ENCODE data around the gene CHSY1. TPM values are rescaled to one million over a fixed set of nuclear protein-coding genes. Genes with fewer than 3 reads are reported as not detected.

Gene CHSY1
- total RNA-seq (2021) (47.0 and 48.3 TPM in 2 replicates), Bru-seq, nascent RNA (percentile 92 among the genes with signal in this experiment), BruChase-seq, experiment 1, labeled RNA remaining after a 2-hour chase (percentile 91 among the genes with signal in this experiment), BruChase-seq, experiment 2, labeled RNA remaining after a 6-hour chase (percentile 84 among the genes with signal in this experiment)
- long read RNA-seq, full-length matches to known transcripts, result 53 of 83 reads
- long read RNA-seq, partial matches to known transcripts, result 12 of 83 reads
- long read RNA-seq, other reads (novel, unspliced or antisense), result 18 of 83 reads

- TF ChIP-seq CTCF (conservative IDR thresholded peaks at IDR 0.05; ENCODE audit: low read depth, low read length) (no peak), EZH2 (IDR thresholded peaks at IDR 0.05; ENCODE audit: borderline replicate concordance, low read depth, low read length, poor library complexity, severe bottlenecking) (no peak)
- ChIA-PET CTCF (interaction anchor here (0.6 kb wide), 1 partner anchor 607 kb away, joined by 3 read pairs; no protein-coding TSS in a partner anchor), POLR2A (ENCODE audit: low non-redundant PET) (interaction anchor here (0.6 kb wide), 2 partner anchors 124 to 183 kb away, joined by 4 to 9 read pairs; no protein-coding TSS in a partner anchor)
- BruUV-seq (replicated peaks), result TSS peak; percentile 74
- Histone ChIP-seq H3K4me1 (ENCODE audit: insufficient read depth, low read length, poor library complexity, severe bottlenecking) (peaks cover 8% of the 10 kb centered on the region), H3K27me3 (replicated peaks; ENCODE audit: insufficient read depth, low read depth, low read length, poor library complexity) (no peaks in the 10 kb centered on the region), H3K9me3 (ENCODE audit: low read depth, low read length, poor library complexity, severe bottlenecking) (no peaks in the 10 kb centered on the region), H3K4me3 (ENCODE audit: low read depth, low read length, poor library complexity, severe bottlenecking) (peak within 1 kb of the TSS; percentile 85), H3K36me3 (ENCODE audit: insufficient read depth, low read length, poor library complexity, severe bottlenecking) (no peaks in the 10 kb centered on the region), H3K27ac (ENCODE audit: low read depth, low read length, poor library complexity, severe bottlenecking) (peak within 1 kb of the TSS; percentile 81)
- intact Hi-C loops (cut with micrococcal nuclease; ENCODE audit: unreplicated experiment), result loop anchor here (5.0 to 10.0 kb wide), 3 partner anchors 75 to 617 kb away; partner anchors contain the start of gene LRRK1
- DNase-seq (ENCODE audit: low spot score), result peak; percentile 94
These were observed at the start of gene CHSY1 for GRCh38 chr15:101251830-101252820. Gene CHSY1, minus strand, starts transcription at chr15:101252048. Its CDS starts 592 bp downstream, at chr15:101251456.

- Histone ChIP-seq H3K9me3 (ENCODE audit: low read depth, low read length, poor library complexity, severe bottlenecking) (no peaks in the 10 kb centered on the region), H3K27me3 (replicated peaks; ENCODE audit: insufficient read depth, low read depth, low read length, poor library complexity) (no peaks in the 10 kb centered on the region), H3K27ac (ENCODE audit: low read depth, low read length, poor library complexity, severe bottlenecking) (no peak overlapping the region), H3K36me3 (ENCODE audit: insufficient read depth, low read length, poor library complexity, severe bottlenecking) (peaks cover 8% of the 10 kb centered on the region), H3K4me1 (ENCODE audit: insufficient read depth, low read length, poor library complexity, severe bottlenecking) (peaks cover 12% of the 10 kb centered on the region), H3K4me3 (ENCODE audit: low read depth, low read length, poor library complexity, severe bottlenecking) (peak overlapping the region; percentile 81)
- no TSS peak for BruUV-seq (replicated peaks)
- intact Hi-C loops (cut with micrococcal nuclease; ENCODE audit: unreplicated experiment), result no loop called here
- POLR2A ChIA-PET (ENCODE audit: low non-redundant PET), result no interaction called here
- DNase-seq (ENCODE audit: low spot score), result no peak
- CTCF ChIA-PET, result no interaction called here
- no peak for TF ChIP-seq EZH2 (IDR thresholded peaks at IDR 0.05; ENCODE audit: borderline replicate concordance, low read depth, low read length, poor library complexity, severe bottlenecking)
- no peak for TF ChIP-seq CTCF (conservative IDR thresholded peaks at IDR 0.05; ENCODE audit: low read depth, low read length)
These were observed 44.9 kb upstream of the CHSY1 start for GRCh38 chr15:101296418-101297405.
